ENCODE results near the gene CSPG4.
"Not testable (repeated sequence)": the region's sequence is repeated elsewhere in the genome, so short reads cannot be mapped to it uniquely, and the experiment has no call there.

Gene CSPG4

DNA sequence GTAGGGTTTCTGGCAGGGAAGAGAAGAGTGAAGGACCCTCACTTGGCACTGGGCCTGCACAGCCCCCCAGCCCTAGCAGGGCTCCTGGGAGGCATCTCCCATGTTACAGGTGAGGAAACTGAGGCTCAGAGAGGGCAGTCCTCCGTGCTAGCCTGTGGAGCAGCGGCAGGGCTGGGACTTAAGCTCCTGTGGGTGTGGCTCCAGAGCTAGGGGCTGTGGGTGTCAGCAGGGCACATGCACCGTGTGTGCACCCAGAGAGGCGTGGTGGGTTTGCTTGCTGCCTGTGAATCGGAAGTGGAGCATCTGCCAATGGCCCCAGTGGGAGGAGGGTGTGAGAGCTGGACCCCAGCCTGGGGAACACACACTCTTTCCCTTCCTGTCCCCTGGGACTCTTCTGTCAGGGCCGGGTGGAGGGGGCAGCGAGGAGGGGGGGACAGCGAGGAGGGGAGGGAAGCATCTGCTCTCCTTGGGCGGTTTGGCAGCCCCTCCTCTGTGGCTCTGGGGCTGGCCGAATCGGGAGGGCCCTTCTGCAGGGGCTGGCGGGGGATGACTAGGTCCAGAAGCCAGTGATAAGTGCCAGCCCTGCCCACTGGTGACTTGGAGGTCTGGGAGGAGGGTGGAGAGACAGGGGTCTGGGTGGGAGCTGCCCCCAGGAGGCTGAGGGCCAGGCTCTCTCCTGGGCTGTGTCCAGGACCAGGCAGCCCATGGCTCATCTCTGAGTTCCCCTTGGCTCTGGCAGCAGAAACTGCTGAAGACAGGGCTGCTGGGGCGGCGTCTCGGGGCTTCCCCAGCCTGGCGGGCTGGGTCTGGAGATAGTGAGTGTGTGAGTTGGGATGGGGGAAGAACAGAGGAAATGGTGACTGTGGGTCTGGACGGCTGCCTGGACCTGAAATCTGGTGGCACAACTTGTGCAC is 12.4 kb downstream of the CSPG4 start:
- not testable (repeated sequence) for H3K18ac ChIP-seq (ENCODE audit: low read length); H3K27ac ChIP-seq (replicated peaks; ENCODE audit: low read length); H3K36me3 ChIP-seq (replicated peaks in 1 of 2; ENCODE audit: control insufficient read depth in 2 of 2, insufficient read depth in 2 of 2, low read length in 2 of 2); H3K4ac ChIP-seq (ENCODE audit: low read length); H4K91ac ChIP-seq (ENCODE audit: low read depth, low read length, poor library complexity); H2BK5ac ChIP-seq (ENCODE audit: low read length); H2BK120ac ChIP-seq (ENCODE audit: low read depth, low read length); DNase-seq (ENCODE audit: low spot score); H3K4me3 ChIP-seq (ENCODE audit: low read length in 2 of 2); H3K4me2 ChIP-seq (ENCODE audit: insufficient read depth, low read length, poor library complexity, severe bottlenecking); H3K14ac ChIP-seq (ENCODE audit: low read length); H2AK5ac ChIP-seq (ENCODE audit: low read depth, low read length); H3K9me3 ChIP-seq (replicated peaks in 1 of 2; ENCODE audit: control insufficient read depth in 2 of 2, insufficient read depth in 1 of 2, low read depth in 1 of 2, low read length in 2 of 2); H3K4me1 ChIP-seq (ENCODE audit: control insufficient read depth in 2 of 2, insufficient read depth in 1 of 2, low read depth in 1 of 2, low read length in 2 of 2); H3K79me1 ChIP-seq (ENCODE audit: low read depth, low read length); H3K23ac ChIP-seq (ENCODE audit: low read depth, low read length, poor library complexity); H3K9ac ChIP-seq (ENCODE audit: low read depth, low read length, poor library complexity); H2BK15ac ChIP-seq (ENCODE audit: low read length); H4K8ac ChIP-seq (ENCODE audit: low read depth, low read length); H2AFZ ChIP-seq (ENCODE audit: low read length)
- H2BK12ac ChIP-seq (ENCODE audit: low read length) = peak overlapping the region; percentile 73
- WGBS, 2 donors (ENCODE audit: extremely low coverage in 2 of 2, insufficient read length in 2 of 2, insufficient replicate concordance in 1 of 2) = no CpG with 5 or more reads among the region's 17 CpGs
- peaks cover 0 to 18% (median 0%) of the 10 kb centered on the region in 3 experiments for H3K27me3 ChIP-seq (ENCODE audit: control insufficient read depth in 3 of 3, insufficient read depth in 3 of 3, low read depth in 1 of 3, low read length in 3 of 3)

DNA sequence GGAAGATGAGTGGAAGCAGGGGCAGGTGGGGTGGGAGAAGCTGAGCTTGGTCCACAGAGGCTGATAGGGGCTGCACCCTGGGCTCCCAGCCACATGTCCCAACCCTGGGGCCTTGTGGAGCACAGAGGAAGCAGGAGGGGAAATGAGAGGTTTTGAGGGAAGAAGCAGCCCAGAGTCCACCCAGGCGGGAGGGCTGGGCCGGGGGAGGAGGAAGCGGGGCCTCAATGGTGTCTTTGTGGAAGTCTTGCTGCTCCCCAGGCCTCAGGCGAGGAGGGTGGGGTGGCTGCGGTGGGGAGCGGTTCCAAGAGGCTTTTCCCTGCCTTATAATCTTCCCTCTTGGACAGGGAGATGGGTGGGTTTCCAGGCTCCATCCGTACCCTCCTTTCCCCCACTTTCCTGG is 13.1 kb downstream of the CSPG4 start:
- H2BK120ac ChIP-seq (ENCODE audit: low read depth, low read length); H3K9ac ChIP-seq (ENCODE audit: low read depth, low read length, poor library complexity); H2AK5ac ChIP-seq (ENCODE audit: low read depth, low read length); H2BK12ac ChIP-seq (ENCODE audit: low read length); H2AFZ ChIP-seq (ENCODE audit: low read length); H3K14ac ChIP-seq (ENCODE audit: low read length); H3K36me3 ChIP-seq (replicated peaks in 1 of 2; ENCODE audit: control insufficient read depth in 2 of 2, insufficient read depth in 2 of 2, low read length in 2 of 2); H2BK15ac ChIP-seq (ENCODE audit: low read length); H3K4me3 ChIP-seq (ENCODE audit: low read length in 2 of 2); H3K4ac ChIP-seq (ENCODE audit: low read length); H3K4me2 ChIP-seq (ENCODE audit: insufficient read depth, low read length, poor library complexity, severe bottlenecking); H3K9me3 ChIP-seq (replicated peaks in 1 of 2; ENCODE audit: control insufficient read depth in 2 of 2, insufficient read depth in 1 of 2, low read depth in 1 of 2, low read length in 2 of 2); DNase-seq (ENCODE audit: low spot score); H3K27ac ChIP-seq (replicated peaks; ENCODE audit: low read length); H3K23ac ChIP-seq (ENCODE audit: low read depth, low read length, poor library complexity); H3K18ac ChIP-seq (ENCODE audit: low read length); H2BK5ac ChIP-seq (ENCODE audit: low read length); H3K79me1 ChIP-seq (ENCODE audit: low read depth, low read length); H4K91ac ChIP-seq (ENCODE audit: low read depth, low read length, poor library complexity): not testable (repeated sequence)
- Histone ChIP-seq H3K27me3 (ENCODE audit: control insufficient read depth in 3 of 3, insufficient read depth in 3 of 3, low read depth in 1 of 3, low read length in 3 of 3) (peaks cover 0 to 18% (median 0%) of the 10 kb centered on the region in 3 experiments), H4K8ac (ENCODE audit: low read depth, low read length) (peak overlapping the region; percentile 43), H3K4me1 (ENCODE audit: control insufficient read depth in 2 of 2, insufficient read depth in 1 of 2, low read depth in 1 of 2, low read length in 2 of 2) (peaks cover 8 to 15% of the 10 kb centered on the region in 2 donors)
- WGBS, 2 donors (ENCODE audit: extremely low coverage in 2 of 2, insufficient read length in 2 of 2, insufficient replicate concordance in 1 of 2) = no CpG with 5 or more reads among the region's 7 CpGs

DNA sequence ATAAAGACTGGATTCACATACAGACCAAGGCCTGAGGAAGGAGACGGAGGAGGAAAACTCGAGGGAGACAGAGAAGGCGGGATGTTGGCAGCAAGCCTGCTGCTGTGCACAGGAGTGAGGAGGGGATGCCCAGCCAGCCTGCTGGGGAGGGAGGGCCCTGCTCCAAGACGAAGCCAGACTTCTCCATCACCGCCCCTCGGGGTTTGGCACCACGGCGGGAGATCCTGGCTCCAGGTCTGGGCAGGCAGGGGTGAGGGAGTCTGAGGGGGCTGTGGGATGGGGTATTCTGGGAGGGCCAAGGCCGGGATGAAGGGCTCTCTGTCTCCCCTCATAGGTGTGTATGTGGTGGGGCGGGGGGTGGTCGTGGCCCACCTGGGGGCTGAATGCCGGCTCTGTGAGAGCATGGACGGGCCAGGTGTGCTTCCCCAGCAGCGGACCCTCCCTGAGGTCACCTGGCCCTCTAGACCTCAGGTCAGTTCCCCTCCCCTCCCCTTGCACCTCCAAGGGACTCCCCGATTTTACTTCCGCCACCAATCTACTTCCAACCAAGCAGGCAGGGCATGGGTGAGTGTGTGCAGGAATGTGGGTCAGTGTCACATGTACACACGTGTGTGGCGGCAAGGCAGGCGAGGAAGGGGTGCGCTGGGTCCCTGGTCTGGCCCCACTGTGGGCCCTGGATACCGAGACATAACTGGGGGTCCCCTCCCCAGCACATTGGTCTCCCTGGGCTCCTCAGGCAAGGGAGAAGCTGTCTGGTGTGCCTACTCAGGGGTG is 14.5 kb downstream of the CSPG4 start:
- WGBS, 2 donors (ENCODE audit: extremely low coverage in 2 of 2, insufficient read length in 2 of 2, insufficient replicate concordance in 1 of 2) = no CpG with 5 or more reads among the region's 21 CpGs
- not testable (repeated sequence) for H3K14ac ChIP-seq (ENCODE audit: low read length); H3K9ac ChIP-seq (ENCODE audit: low read depth, low read length, poor library complexity)

DNA sequence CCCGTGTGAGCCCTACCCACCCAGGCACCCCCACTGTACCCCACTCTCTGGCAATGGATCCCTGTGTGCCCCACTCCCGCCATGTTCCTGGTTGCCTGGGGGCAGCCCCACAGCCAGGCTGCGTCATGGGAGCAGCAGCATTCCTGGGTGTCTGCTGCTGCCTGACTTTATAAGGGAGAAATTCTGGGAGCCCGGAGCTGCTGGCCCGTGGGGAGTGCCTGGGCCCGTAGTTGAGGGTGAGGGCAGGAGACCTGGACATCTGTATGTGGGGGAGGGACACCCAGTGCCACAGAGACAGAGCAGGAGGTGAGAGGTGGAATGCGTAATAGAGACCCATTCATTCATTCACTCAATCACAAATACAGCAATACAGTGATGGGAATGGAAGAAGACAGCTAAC is 15.1 kb downstream of the CSPG4 start:
- Histone ChIP-seq H3K9ac (ENCODE audit: low read depth, low read length, poor library complexity) (no peak overlapping the region), H2AFZ (ENCODE audit: low read length) (no peak overlapping the region), H2BK15ac (ENCODE audit: low read length) (no peak overlapping the region), H3K4me3 (ENCODE audit: low read length in 2 of 2) (no peak overlapping the region), H3K23ac (ENCODE audit: low read depth, low read length, poor library complexity) (no peak overlapping the region), H3K4me2 (ENCODE audit: insufficient read depth, low read length, poor library complexity, severe bottlenecking) (no peak overlapping the region), H2BK5ac (ENCODE audit: low read length) (no peak overlapping the region), H3K36me3 (replicated peaks in 1 of 2; ENCODE audit: control insufficient read depth in 2 of 2, insufficient read depth in 2 of 2, low read length in 2 of 2) (no peaks in the 10 kb centered on the region), H2AK5ac (ENCODE audit: low read depth, low read length) (no peak overlapping the region), H3K4me1 (ENCODE audit: control insufficient read depth in 2 of 2, insufficient read depth in 1 of 2, low read depth in 1 of 2, low read length in 2 of 2) (peaks cover 19 to 26% of the 10 kb centered on the region in 2 donors), H4K91ac (ENCODE audit: low read depth, low read length, poor library complexity) (no peak overlapping the region), H3K27me3 (ENCODE audit: control insufficient read depth in 3 of 3, insufficient read depth in 3 of 3, low read depth in 1 of 3, low read length in 3 of 3) (peaks cover 0 to 18% (median 0%) of the 10 kb centered on the region in 3 experiments), H3K18ac (ENCODE audit: low read length) (no peak overlapping the region), H3K14ac (ENCODE audit: low read length) (no peak overlapping the region), H2BK12ac (ENCODE audit: low read length) (no peak overlapping the region), H3K27ac (replicated peaks; ENCODE audit: low read length) (no peak overlapping the region), H3K9me3 (replicated peaks in 1 of 2; ENCODE audit: control insufficient read depth in 2 of 2, insufficient read depth in 1 of 2, low read depth in 1 of 2, low read length in 2 of 2) (no peaks in the 10 kb centered on the region), H3K79me1 (ENCODE audit: low read depth, low read length) (peaks cover 4% of the 10 kb centered on the region), H3K4ac (ENCODE audit: low read length) (no peak overlapping the region), H4K8ac (ENCODE audit: low read depth, low read length) (no peak overlapping the region), H2BK120ac (ENCODE audit: low read depth, low read length) (no peak overlapping the region)
- no peak for DNase-seq (ENCODE audit: low spot score)
- no CpG with 5 or more reads among the region's 7 CpGs for WGBS, 2 donors (ENCODE audit: extremely low coverage in 2 of 2, insufficient read length in 2 of 2, insufficient replicate concordance in 1 of 2)

More for the DNA sequence above, 14.5 kb downstream of the CSPG4 start:
- not testable (repeated sequence) for DNase-seq (ENCODE audit: low spot score); H2BK12ac ChIP-seq (ENCODE audit: low read length); H2AFZ ChIP-seq (ENCODE audit: low read length); H2BK15ac ChIP-seq (ENCODE audit: low read length); H3K27ac ChIP-seq (replicated peaks; ENCODE audit: low read length); H3K23ac ChIP-seq (ENCODE audit: low read depth, low read length, poor library complexity); H3K9me3 ChIP-seq (replicated peaks in 1 of 2; ENCODE audit: control insufficient read depth in 2 of 2, insufficient read depth in 1 of 2, low read depth in 1 of 2, low read length in 2 of 2); H3K4ac ChIP-seq (ENCODE audit: low read length); H3K36me3 ChIP-seq (replicated peaks in 1 of 2; ENCODE audit: control insufficient read depth in 2 of 2, insufficient read depth in 2 of 2, low read length in 2 of 2); H2BK5ac ChIP-seq (ENCODE audit: low read length); H3K79me1 ChIP-seq (ENCODE audit: low read depth, low read length); H4K8ac ChIP-seq (ENCODE audit: low read depth, low read length); H2AK5ac ChIP-seq (ENCODE audit: low read depth, low read length); H4K91ac ChIP-seq (ENCODE audit: low read depth, low read length, poor library complexity); H2BK120ac ChIP-seq (ENCODE audit: low read depth, low read length); H3K4me2 ChIP-seq (ENCODE audit: insufficient read depth, low read length, poor library complexity, severe bottlenecking); H3K4me3 ChIP-seq (ENCODE audit: low read length in 2 of 2)
- Histone ChIP-seq H3K27me3 (ENCODE audit: control insufficient read depth in 3 of 3, insufficient read depth in 3 of 3, low read depth in 1 of 3, low read length in 3 of 3) (peaks cover 0 to 18% (median 0%) of the 10 kb centered on the region in 3 experiments), H3K18ac (ENCODE audit: low read length) (peak overlapping the region; percentile 64), H3K4me1 (ENCODE audit: control insufficient read depth in 2 of 2, insufficient read depth in 1 of 2, low read depth in 1 of 2, low read length in 2 of 2) (peaks cover 19 to 26% of the 10 kb centered on the region in 2 donors)

Measured in neuronal stem cell (in vitro differentiated cells).